ENCODE measurements around the gene TBC1D16. TPM values are rescaled to one million over a fixed set of nuclear protein-coding genes. Genes with fewer than 3 reads are reported as not detected.
"Not testable (repeated sequence)": the region's sequence is repeated elsewhere in the genome, so short reads cannot be mapped to it uniquely, and the experiment has no call there.

TBC1D16 gene
- total RNA-seq, 2 donors from 2014 or later, result 1.9 to 2.6 TPM

- no peaks in the 10 kb centered on the region for H3K36me3 Mint-ChIP-seq (ENCODE audit: low read depth)
- no peaks in the 10 kb centered on the region for H3K9me3 ChIP-seq (ENCODE audit: control insufficient read depth, low read length, poor library complexity, severe bottlenecking)
- peaks cover 24% of the 10 kb centered on the region for H3K4me1 Mint-ChIP-seq
- no peak for ATAC-seq
- DNase-seq, result no peak
- no peak overlapping the region for H3K27ac Mint-ChIP-seq
- H3K4me3 Mint-ChIP-seq, result no peak overlapping the region
- H3K27me3 Mint-ChIP-seq, result no peaks in the 10 kb centered on the region
These were observed 34.5 kb downstream of the TBC1D16 start for GRCh38 chr17:80000981-80001775.

- Mint-ChIP-seq H3K36me3 (ENCODE audit: low read depth) (no peaks in the 10 kb centered on the region), H3K27ac (no peak overlapping the region), H3K4me1 (peaks cover 18% of the 10 kb centered on the region), H3K4me3 (no peak overlapping the region), H3K27me3 (no peaks in the 10 kb centered on the region)
- DNase-seq (no peak), ATAC-seq (no peak)
- H3K9me3 ChIP-seq (ENCODE audit: control insufficient read depth, low read length, poor library complexity, severe bottlenecking), result no peaks in the 10 kb centered on the region
These were observed 35.5 kb downstream of the TBC1D16 start for GRCh38 chr17:80000136-80000535.

- peak overlapping the region; percentile 80 for H3K4me3 Mint-ChIP-seq
- DNase-seq (peak; percentile 47 to 65 (median 64)), ATAC-seq (peak; percentile 96)
- H3K36me3 Mint-ChIP-seq (ENCODE audit: low read depth), result no peaks in the 10 kb centered on the region
- no peaks in the 10 kb centered on the region for H3K9me3 ChIP-seq (ENCODE audit: control insufficient read depth, low read length, poor library complexity, severe bottlenecking)
- no peaks in the 10 kb centered on the region for H3K27me3 Mint-ChIP-seq
- peaks cover 26% of the 10 kb centered on the region for H3K4me1 Mint-ChIP-seq
- peak overlapping the region; percentile 97 for H3K27ac Mint-ChIP-seq
These were observed 38.5 kb downstream of the TBC1D16 start for GRCh38 chr17:79997011-79997660.

GRCh38 chr17:79996291-79996690 is 39.4 kb downstream of the TBC1D16 start:
- peaks cover 27% of the 10 kb centered on the region for H3K4me1 Mint-ChIP-seq
- peak overlapping the region; percentile 12 for H3K4me3 Mint-ChIP-seq
- H3K9me3 ChIP-seq (ENCODE audit: control insufficient read depth, low read length, poor library complexity, severe bottlenecking), result no peaks in the 10 kb centered on the region
- no peaks in the 10 kb centered on the region for H3K36me3 Mint-ChIP-seq (ENCODE audit: low read depth)
- peak overlapping the region; percentile 97 for H3K27ac Mint-ChIP-seq
- no peak for ATAC-seq
- no peak for DNase-seq
- no peaks in the 10 kb centered on the region for H3K27me3 Mint-ChIP-seq

- H3K27ac Mint-ChIP-seq, result peak overlapping the region; percentile 97
- no peaks in the 10 kb centered on the region for H3K27me3 Mint-ChIP-seq
- DNase-seq (no peak), ATAC-seq (no peak)
- H3K9me3 ChIP-seq (ENCODE audit: control insufficient read depth, low read length, poor library complexity, severe bottlenecking), result no peaks in the 10 kb centered on the region
- H3K4me3 Mint-ChIP-seq, result no peak overlapping the region
- no peaks in the 10 kb centered on the region for H3K36me3 Mint-ChIP-seq (ENCODE audit: low read depth)
- H3K4me1 Mint-ChIP-seq, result peaks cover 27% of the 10 kb centered on the region
These were observed 40.0 kb downstream of the TBC1D16 start for GRCh38 chr17:79995696-79996095.

GRCh38 chr17:79994602-79995001 is 41.1 kb downstream of the TBC1D16 start:
- H3K4me1 Mint-ChIP-seq, result peaks cover 27% of the 10 kb centered on the region
- no peak overlapping the region for H3K4me3 Mint-ChIP-seq
- no peaks in the 10 kb centered on the region for H3K36me3 Mint-ChIP-seq (ENCODE audit: low read depth)
- DNase-seq (no peak), ATAC-seq (no peak)
- H3K27ac Mint-ChIP-seq, result peak overlapping the region; percentile 97
- no peaks in the 10 kb centered on the region for H3K27me3 Mint-ChIP-seq
- H3K9me3 ChIP-seq (ENCODE audit: control insufficient read depth, low read length, poor library complexity, severe bottlenecking), result no peaks in the 10 kb centered on the region

- H3K36me3 Mint-ChIP-seq (ENCODE audit: low read depth); H3K4me3 Mint-ChIP-seq; DNase-seq; H3K9me3 ChIP-seq (ENCODE audit: control insufficient read depth, low read length, poor library complexity, severe bottlenecking); H3K27me3 Mint-ChIP-seq; H3K27ac Mint-ChIP-seq; ATAC-seq: not testable (repeated sequence)
- peaks cover 27% of the 10 kb centered on the region for H3K4me1 Mint-ChIP-seq
These were observed 41.5 kb downstream of the TBC1D16 start for GRCh38 chr17:79994228-79994569.

GRCh38 chr17:79993390-79994227 is 42.1 kb downstream of the TBC1D16 start:
- no peak overlapping the region for H3K4me3 Mint-ChIP-seq
- peak overlapping the region; percentile 29 for H3K27ac Mint-ChIP-seq
- no peak for DNase-seq
- H3K9me3 ChIP-seq (ENCODE audit: control insufficient read depth, low read length, poor library complexity, severe bottlenecking), result no peaks in the 10 kb centered on the region
- no peaks in the 10 kb centered on the region for H3K36me3 Mint-ChIP-seq (ENCODE audit: low read depth)
- no peaks in the 10 kb centered on the region for H3K27me3 Mint-ChIP-seq
- no peak for ATAC-seq
- peaks cover 26% of the 10 kb centered on the region for H3K4me1 Mint-ChIP-seq

- peaks cover 31% of the 10 kb centered on the region for H3K4me1 Mint-ChIP-seq
- DNase-seq (no peak), ATAC-seq (no peak)
- peak overlapping the region; percentile 29 for H3K27ac Mint-ChIP-seq
- H3K4me3 Mint-ChIP-seq, result peak overlapping the region; percentile 83
- H3K36me3 Mint-ChIP-seq (ENCODE audit: low read depth), result no peaks in the 10 kb centered on the region
- no peaks in the 10 kb centered on the region for H3K27me3 Mint-ChIP-seq
- H3K9me3 ChIP-seq (ENCODE audit: control insufficient read depth, low read length, poor library complexity, severe bottlenecking), result no peaks in the 10 kb centered on the region
These were observed 42.9 kb downstream of the TBC1D16 start for GRCh38 chr17:79992649-79993389.

GRCh38 chr17:79991924-79992648 is 43.6 kb downstream of the TBC1D16 start:
- Mint-ChIP-seq H3K27ac (peak overlapping the region; percentile 29), H3K4me1 (peaks cover 27% of the 10 kb centered on the region), H3K27me3 (no peaks in the 10 kb centered on the region), H3K4me3 (peak overlapping the region; percentile 83), H3K36me3 (ENCODE audit: low read depth) (no peaks in the 10 kb centered on the region)
- no peaks in the 10 kb centered on the region for H3K9me3 ChIP-seq (ENCODE audit: control insufficient read depth, low read length, poor library complexity, severe bottlenecking)
- ATAC-seq (peak; percentile 24), DNase-seq (no peak)

- Mint-ChIP-seq H3K27me3 (no peaks in the 10 kb centered on the region), H3K4me3 (peak overlapping the region; percentile 83), H3K4me1 (peaks cover 22% of the 10 kb centered on the region), H3K36me3 (ENCODE audit: low read depth) (no peaks in the 10 kb centered on the region), H3K27ac (peak overlapping the region; percentile 4)
- peak; percentile 98 for ATAC-seq
- DNase-seq, result peak; percentile 65 to 79 (median 69)
- no peaks in the 10 kb centered on the region for H3K9me3 ChIP-seq (ENCODE audit: control insufficient read depth, low read length, poor library complexity, severe bottlenecking)
These were observed 44.3 kb downstream of the TBC1D16 start for GRCh38 chr17:79991140-79991923.

- H3K36me3 Mint-ChIP-seq (ENCODE audit: low read depth), result no peaks in the 10 kb centered on the region
- H3K4me1 Mint-ChIP-seq, result peaks cover 20% of the 10 kb centered on the region
- ATAC-seq, result no peak
- H3K27me3 Mint-ChIP-seq, result no peaks in the 10 kb centered on the region
- no peaks in the 10 kb centered on the region for H3K9me3 ChIP-seq (ENCODE audit: control insufficient read depth, low read length, poor library complexity, severe bottlenecking)
- no peak for DNase-seq
- H3K4me3 Mint-ChIP-seq, result peak overlapping the region; percentile 57
- peak overlapping the region; percentile 4 for H3K27ac Mint-ChIP-seq
These were observed 45.0 kb downstream of the TBC1D16 start for GRCh38 chr17:79990704-79991103.

Data from T-helper 17 cell (primary cell).